ENCODE measurements around the gene LRP4. TPM values are rescaled to one million over a fixed set of nuclear protein-coding genes. Genes with fewer than 3 reads are reported as not detected.

LRP4 gene
- total and polyA plus RNA-seq, 2 of the 8 experiments (the other 6 are each of a cell fraction or from before 2014, with no cell fraction given): 5.4 to 22.1 TPM

DNA sequence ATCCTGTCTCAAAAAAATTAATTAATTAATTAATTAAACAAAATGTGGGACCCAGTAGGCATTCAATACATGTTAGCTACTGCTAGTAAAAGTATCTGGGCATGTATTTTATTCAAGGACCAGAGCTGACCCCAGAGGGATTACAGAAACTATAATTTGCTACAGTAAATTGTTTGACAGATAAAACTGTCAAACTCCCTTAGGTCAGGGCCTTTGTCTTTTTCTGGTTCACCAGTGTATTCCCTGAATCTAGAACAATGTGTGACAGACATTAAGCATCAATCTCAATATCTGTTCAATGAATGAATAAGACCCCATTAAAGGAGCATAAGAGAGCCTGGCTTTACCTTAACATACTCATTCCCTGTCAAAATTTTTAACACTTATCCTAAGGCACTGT, 78.2 kb downstream of the LRP4 start:
- H3K27me3 ChIP-seq (replicated peaks in 1 of 4; ENCODE audit: control insufficient read depth in 3 of 4, extremely low read depth in 1 of 4, insufficient read depth in 3 of 4, low read length in 3 of 4): no peaks in the 10 kb centered on the region
- H3K4me3 ChIP-seq (ENCODE audit: extremely low read depth in 1 of 4, insufficient read depth in 2 of 4, low read depth in 3 of 4, low read length in 4 of 4): no peak overlapping the region
- no peak overlapping the region for H2BK15ac ChIP-seq (ENCODE audit: low read length)
- H2AFZ ChIP-seq (ENCODE audit: low read length): no peak overlapping the region
- TF ChIP-seq GTF2F1 (IDR thresholded peaks at IDR 0.05; ENCODE audit: borderline replicate concordance, low read depth, low read length) (no peak), TAF7 (optimal IDR thresholded peaks at IDR 0.05; ENCODE audit: borderline replicate concordance, low read depth, low read length) (no peak)
- TF ChIP-seq, protein P1, sequence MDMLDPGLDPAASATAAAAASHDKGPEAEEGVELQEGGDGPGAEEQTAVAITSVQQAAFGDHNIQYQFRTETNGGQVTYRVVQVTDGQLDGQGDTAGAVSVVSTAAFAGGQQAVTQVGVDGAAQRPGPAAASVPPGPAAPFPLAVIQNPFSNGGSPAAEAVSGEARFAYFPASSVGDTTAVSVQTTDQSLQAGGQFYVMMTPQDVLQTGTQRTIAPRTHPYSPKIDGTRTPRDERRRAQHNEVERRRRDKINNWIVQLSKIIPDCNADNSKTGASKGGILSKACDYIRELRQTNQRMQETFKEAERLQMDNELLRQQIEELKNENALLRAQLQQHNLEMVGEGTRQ (IDR thresholded peaks at IDR 0.05; ENCODE audit: low read length): no peak
- H3K4me2 ChIP-seq (ENCODE audit: insufficient read depth in 1 of 2, low read depth in 2 of 2, low read length in 2 of 2): no peak overlapping the region
- H4K20me1 ChIP-seq (replicated peaks in 1 of 2; ENCODE audit: control insufficient read depth in 1 of 2, insufficient read depth in 2 of 2, low read length in 2 of 2): peaks cover 13% of the 10 kb centered on the region in 2 experiments
- H3K4me1 ChIP-seq (replicated peaks in 1 of 4; ENCODE audit: control insufficient read depth in 3 of 4, insufficient read depth in 4 of 4, low read length in 3 of 4): peaks cover 0 to 8% (median 4%) of the 10 kb centered on the region in 4 experiments; a peak in 5 of 7 replicates
- no peak overlapping the region for H2BK12ac ChIP-seq (ENCODE audit: low read depth, low read length)
- no peak overlapping the region for H2BK20ac ChIP-seq (ENCODE audit: low read length)
- H3K9ac ChIP-seq (replicated peaks in 1 of 4; ENCODE audit: extremely low read depth in 1 of 4, low read depth in 3 of 4, low read length in 3 of 4): no peak overlapping the region
- H3K9me3 ChIP-seq (ENCODE audit: insufficient read depth in 2 of 2, low read depth in 1 of 2, low read length in 1 of 2): no peaks in the 10 kb centered on the region
- H3K36me3 ChIP-seq (ENCODE audit: control insufficient read depth in 2 of 4, insufficient read depth in 4 of 4, low read length in 3 of 4): no peaks in the 10 kb centered on the region; a peak in 1 of 8 replicates
- H3K23ac ChIP-seq (ENCODE audit: insufficient read length): no peak overlapping the region
- CTCF ChIA-PET (ENCODE audit: partially characterized antibody): interaction anchor here (1.5 kb wide), 1 partner anchor 14 kb away, joined by 5 read pairs; no protein-coding TSS in a partner anchor
- peaks cover 8% of the 10 kb centered on the region for H3K79me1 ChIP-seq (ENCODE audit: low read depth, low read length)
- H3K14ac ChIP-seq (ENCODE audit: insufficient read length): no peak overlapping the region
- H3K4ac ChIP-seq (replicated peaks; ENCODE audit: insufficient read length, low read depth, low read length): no peak overlapping the region
- peaks cover under 1% of the 10 kb centered on the region; the same call in 1 of the 2 replicates for H3K23me2 ChIP-seq (ENCODE audit: low read depth, low read length)
- H3K79me2 ChIP-seq (ENCODE audit: control insufficient read depth in 1 of 2, insufficient read depth in 2 of 2, low read length in 2 of 2): peaks cover 33 to 98% of the 10 kb centered on the region in 2 experiments
- POLR2A ChIA-PET (ENCODE audit: partially characterized antibody): interaction anchor here (2.2 kb wide), 1 partner anchor 13 kb away, joined by 16 read pairs; no protein-coding TSS in a partner anchor
- FAIRE-seq (no peak), DNase-seq (ENCODE audit: low read depth in 1 of 2, low spot score in 2 of 2) (no peak)
- no peak overlapping the region for H4K8ac ChIP-seq (ENCODE audit: extremely low read depth, insufficient read depth, low read length)
- H2BK120ac ChIP-seq (replicated peaks; ENCODE audit: low read depth, low read length): no peak overlapping the region
- H3K56ac ChIP-seq (replicated peaks; ENCODE audit: insufficient read length, low read depth, low read length): no peak overlapping the region
- H2AK5ac ChIP-seq (ENCODE audit: low read depth, low read length): no peak overlapping the region
- H4K91ac ChIP-seq (replicated peaks; ENCODE audit: insufficient read length, low read length): no peak overlapping the region
- H3K18ac ChIP-seq (ENCODE audit: extremely low read depth, low read length): no peak overlapping the region
- no peak overlapping the region for H2BK5ac ChIP-seq (ENCODE audit: low read depth, low read length)
- no peak overlapping the region for H3K27ac ChIP-seq (ENCODE audit: low read depth, low read length)
- no peak overlapping the region for H4K5ac ChIP-seq (ENCODE audit: insufficient read length, low read depth, low read length)
